CD4-positive, alpha-beta memory T cell (primary cell): Measurements from ENCODE around the gene WFIKKN1. TPM values are rescaled to one million over a fixed set of nuclear protein-coding genes. Genes with fewer than 3 reads are reported as not detected.
"Not testable (repeated sequence)": the region's sequence is repeated elsewhere in the genome, so short reads cannot be mapped to it uniquely, and the experiment has no call there.

ENCODE experiments used
- CTCF ChIA-PET: fragments of 350-600 bp; sonication (Branson Sonifier 250); formaldehyde crosslinking; loops from one replicate; lab custom pipeline; 2021; ENCODE audit warnings: inconsistent platforms; ENCODE audit not compliant: partially characterized antibody; lab: Charles Lee
- POLR2A ChIA-PET: fragments of 350-600 bp; sonication (Branson Sonifier 250); formaldehyde crosslinking; loops from one replicate; lab custom pipeline; 2021; ENCODE audit not compliant: partially characterized antibody; lab: Charles Lee
- DNase-seq, 5 donors: peaks; one replicate each; pipeline versions ENCODE4 v3.0.0 to v3.0.0-alpha.2; 2020 to 2022; ENCODE audit warnings: mixed read lengths in 1 of 5
- H3K27ac ChIP-seq: one replicate; pipeline ENCODE4 v1.7.0; 2013; ENCODE audit warnings: low read depth, low read length
- H3K27me3 ChIP-seq: 2 replicates; pipeline ENCODE4 v1.7.0; 2013; ENCODE audit warnings: mild to moderate bottlenecking, low read length, moderate library complexity; ENCODE audit not compliant: insufficient read depth
- H3K36me3 ChIP-seq: 2 replicates; pipeline ENCODE4 v1.7.0; 2013; ENCODE audit warnings: mild to moderate bottlenecking, low read length, moderate library complexity; ENCODE audit not compliant: insufficient read depth
- H3K4me1 ChIP-seq: 2 replicates; pipeline ENCODE4 v1.7.0; 2013; ENCODE audit warnings: mild to moderate bottlenecking, low read length, moderate library complexity; ENCODE audit not compliant: insufficient read depth
- H3K4me3 ChIP-seq, 2 donors: one replicate each; pipeline ENCODE4 v1.7.0; 2013; ENCODE audit warnings: low read length in 2 of 2, mild to moderate bottlenecking in 1 of 2
- H3K9me3 ChIP-seq, 2 donors: one replicate each; pipeline ENCODE4 v1.7.0; 2013; ENCODE audit warnings: low read length in 2 of 2, control low read depth in 1 of 2; ENCODE audit not compliant: control insufficient read depth in 1 of 2
- H3K27ac Mint-ChIP-seq, 7 donors: one replicate each; pipeline ENCODE4 v1.8.0; 2020 to 2021; ENCODE audit warnings: mixed read lengths in 7 of 7, mild to moderate bottlenecking in 6 of 7, inconsistent platforms in 3 of 7, moderate library complexity in 3 of 7
- H3K27me3 Mint-ChIP-seq, 2 donors: one replicate each; pipeline ENCODE4 v1.8.0; 2020 to 2021; ENCODE audit warnings: mixed read lengths in 2 of 2
- H3K36me3 Mint-ChIP-seq, 2 donors: one replicate each; pipeline ENCODE4 v1.8.0; 2020 to 2021; ENCODE audit warnings: mixed read lengths in 2 of 2, inconsistent platforms in 1 of 2, mild to moderate bottlenecking in 1 of 2
- H3K4me1 Mint-ChIP-seq, 4 donors: one replicate each; pipeline ENCODE4 v1.8.0; 2020 to 2021; ENCODE audit warnings: mixed read lengths in 4 of 4, mild to moderate bottlenecking in 1 of 4
- H3K4me3 Mint-ChIP-seq, 8 donors: one replicate each; pipeline ENCODE4 v1.8.0; 2020 to 2021; ENCODE audit warnings: mixed read lengths in 8 of 8, mild to moderate bottlenecking in 7 of 8, moderate library complexity in 6 of 8, inconsistent platforms in 3 of 8
- H3K9me3 Mint-ChIP-seq, 8 donors: one replicate each; pipeline ENCODE4 v1.8.0; 2020 to 2021; ENCODE audit warnings: mixed read lengths in 8 of 8, mild to moderate bottlenecking in 5 of 8, inconsistent platforms in 3 of 8, moderate library complexity in 1 of 8
- intact Hi-C: fragments of 100-400 bp; cut with micrococcal nuclease; formaldehyde crosslinking; loops from one replicate; pipeline ENCODE4 v1.15.1; 2023
- polyA plus RNA-seq, 2 donors: library from polyadenylated mRNA; unstranded; fragments of 300-500 nt; fragmentation: Illumina TruSeq; gene quantifications; one replicate each; pipeline ENCODE4 v1.2.3, GENCODE V29; 2021
- total RNA-seq, 2 experiments: library from RNA; stranded (reverse); gene quantifications; one replicate each; pipeline ENCODE4 v1.2.3, GENCODE V29; 2021

Gene WFIKKN1
- total and polyA plus RNA-seq, 4 experiments from 2014 or later = 0.09 to 0.86 (median 0.67) TPM; not detected in 1

DNA sequence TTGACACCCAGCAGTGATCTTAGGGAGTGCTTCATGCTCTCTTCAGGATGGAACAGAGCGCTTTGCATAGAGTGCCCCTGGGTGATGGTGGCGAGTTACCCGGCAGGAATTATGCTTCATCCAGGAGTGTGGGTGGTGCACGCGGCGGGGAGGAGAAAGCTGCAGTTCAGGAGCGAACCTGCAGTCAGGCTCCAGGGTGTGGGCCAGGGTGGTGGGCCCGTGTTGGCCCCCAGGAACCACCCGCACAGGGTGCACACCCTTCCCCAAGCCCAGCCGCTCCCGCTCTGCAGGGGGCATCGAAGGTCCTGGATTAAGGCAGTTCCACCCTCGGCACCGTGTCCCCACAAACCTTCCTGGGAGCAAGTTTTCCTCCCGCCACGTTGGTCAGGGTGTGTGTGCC, 37.0 kb upstream of the WFIKKN1 start:
- intact Hi-C loops = no loop called here
- Mint-ChIP-seq H3K4me1 (peaks cover 21 to 45% (median 25%) of the 10 kb centered on the region in 4 donors), H3K9me3 (peaks cover 0 to 5% (median 0%) of the 10 kb centered on the region in 8 donors), H3K27ac (peak overlapping the region in 1 of 7 donors; percentile 70), H3K36me3 (peaks cover 3 to 20% of the 10 kb centered on the region in 2 donors), H3K4me3 (peak overlapping the region in 4 of 8 donors; percentile 24 to 59 (median 42)), H3K27me3 (no peaks in the 10 kb centered on the region)
- Histone ChIP-seq H3K9me3 (no peaks in the 10 kb centered on the region), H3K4me3 (no peak overlapping the region), H3K27ac (no peak overlapping the region), H3K36me3 (peaks cover 4% of the 10 kb centered on the region), H3K27me3 (no peaks in the 10 kb centered on the region), H3K4me1 (peaks cover 15% of the 10 kb centered on the region)
- DNase-seq = no peak
- POLR2A ChIA-PET = interaction anchor here (1.5 kb wide), 1 partner anchor 43 kb away, joined by 4 read pairs; the partner anchor contains the start of gene METTL26
- CTCF ChIA-PET = no interaction called here

- H3K27me3 ChIP-seq = no peaks in the 10 kb centered on the region
- H3K4me3 ChIP-seq = no peak overlapping the region
- Mint-ChIP-seq H3K4me1 (peaks cover 20 to 45% (median 21%) of the 10 kb centered on the region in 4 donors), H3K27me3 (no peaks in the 10 kb centered on the region), H3K36me3 (peaks cover 3 to 15% of the 10 kb centered on the region in 2 donors), H3K9me3 (peaks cover 0 to 2% (median 0%) of the 10 kb centered on the region in 8 donors), H3K4me3 (no peak overlapping the region), H3K27ac (no peak overlapping the region)
- intact Hi-C loops = no loop called here
- H3K4me1 ChIP-seq = peaks cover 15% of the 10 kb centered on the region
- DNase-seq = no peak
- POLR2A ChIA-PET = interaction anchor here (1.5 kb wide), 1 partner anchor 42 kb away, joined by 4 read pairs; the partner anchor contains the start of gene METTL26
- no peaks in the 10 kb centered on the region for H3K9me3 ChIP-seq
- H3K27ac ChIP-seq = no peak overlapping the region
- CTCF ChIA-PET = interaction anchor here (1.6 kb wide), 1 partner anchor 14 kb away, joined by 4 read pairs; no protein-coding TSS in a partner anchor
- peaks cover 7% of the 10 kb centered on the region for H3K36me3 ChIP-seq
Observed at GRCh38 chr16:595094-595528, 35.7 kb upstream of the WFIKKN1 start.

DNA sequence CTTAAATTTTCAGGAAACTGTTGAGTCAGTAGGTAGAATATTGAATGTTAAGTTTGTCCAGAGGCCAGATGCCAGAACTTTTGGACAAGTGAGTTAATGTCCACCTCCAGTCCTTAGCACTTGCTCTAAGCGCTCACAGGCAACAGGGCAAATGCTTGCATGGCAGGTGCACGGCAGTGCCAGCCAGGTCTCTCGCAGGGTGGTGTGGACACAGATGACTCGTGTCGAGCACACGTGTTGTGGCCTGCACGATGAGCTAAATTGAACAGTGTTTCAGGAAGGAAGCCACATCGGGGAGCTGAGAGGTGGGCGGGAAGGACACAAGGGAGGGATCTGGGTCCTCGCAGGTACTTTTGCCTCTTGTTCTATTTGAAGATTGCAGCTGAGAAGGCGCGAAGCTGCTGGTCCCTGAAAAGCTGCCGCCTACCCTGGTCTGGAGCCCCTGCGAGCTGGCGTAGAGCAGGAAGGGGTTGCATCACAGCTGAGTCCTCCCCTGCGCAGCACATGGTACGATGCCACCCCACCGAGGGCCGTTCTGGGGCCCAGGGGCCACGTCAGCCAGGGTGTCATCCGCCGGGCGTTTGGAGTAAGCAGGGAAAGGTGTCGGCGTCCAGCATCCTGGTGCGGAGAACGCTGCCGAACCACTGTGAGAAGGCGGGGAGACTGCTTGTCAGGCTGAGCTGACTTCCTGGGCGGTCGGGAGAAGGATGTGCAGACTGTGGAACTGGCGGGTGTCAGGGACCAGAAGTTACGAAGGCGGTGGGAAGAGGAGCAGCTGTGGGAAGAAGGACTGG, 34.6 kb upstream of the WFIKKN1 start:
- Mint-ChIP-seq H3K36me3 (peaks cover 3 to 11% of the 10 kb centered on the region in 2 donors), H3K27ac (peak overlapping the region in 2 of 7 donors; percentile 37 to 57), H3K4me3 (no peak overlapping the region), H3K4me1 (peaks cover 15 to 39% (median 16%) of the 10 kb centered on the region in 4 donors), H3K27me3 (no peaks in the 10 kb centered on the region), H3K9me3 (peaks cover 0 to 2% (median 0%) of the 10 kb centered on the region in 8 donors)
- H3K4me1 ChIP-seq = peaks cover 7% of the 10 kb centered on the region
- ChIA-PET POLR2A (no interaction called here), CTCF (interaction anchor here (1.6 kb wide), 1 partner anchor 13 kb away, joined by 4 read pairs; no protein-coding TSS in a partner anchor)
- peaks cover 7% of the 10 kb centered on the region for H3K36me3 ChIP-seq
- H3K27me3 ChIP-seq = no peaks in the 10 kb centered on the region
- intact Hi-C loops = no loop called here
- DNase-seq = no peak
- H3K4me3 ChIP-seq = no peak overlapping the region
- H3K27ac ChIP-seq = no peak overlapping the region
- H3K9me3 ChIP-seq = no peaks in the 10 kb centered on the region

DNA sequence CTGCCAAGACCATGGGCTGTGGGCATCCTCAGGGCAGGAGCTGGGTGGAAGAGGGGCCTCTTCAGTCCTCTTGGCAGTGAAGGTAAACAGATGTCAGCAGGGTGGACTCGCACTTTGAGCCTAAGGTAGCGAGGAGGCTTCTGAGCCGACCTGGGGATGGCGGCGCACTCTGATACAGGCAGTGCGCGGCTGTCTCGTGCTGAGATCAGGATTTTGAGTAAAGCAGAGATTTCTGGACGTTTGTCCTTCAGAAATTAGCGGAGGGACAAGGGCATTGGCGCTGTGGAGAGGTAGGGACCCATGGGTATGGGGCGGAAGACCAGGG, 34.1 kb upstream of the WFIKKN1 start:
- Mint-ChIP-seq H3K27me3 (no peaks in the 10 kb centered on the region), H3K36me3 (peaks cover 3 to 11% of the 10 kb centered on the region in 2 donors), H3K9me3 (peaks cover 0 to 2% (median 0%) of the 10 kb centered on the region in 8 donors), H3K27ac (peak overlapping the region in 2 of 7 donors; percentile 60 to 68), H3K4me3 (no peak overlapping the region), H3K4me1 (peaks cover 14 to 36% (median 14%) of the 10 kb centered on the region in 4 donors)
- intact Hi-C loops = no loop called here
- Histone ChIP-seq H3K4me3 (no peak overlapping the region), H3K9me3 (no peaks in the 10 kb centered on the region), H3K36me3 (peaks cover 7% of the 10 kb centered on the region), H3K27ac (no peak overlapping the region), H3K4me1 (peaks cover 5% of the 10 kb centered on the region), H3K27me3 (no peaks in the 10 kb centered on the region)
- POLR2A ChIA-PET = no interaction called here
- DNase-seq = no peak
- CTCF ChIA-PET = interaction anchor here (1.6 kb wide), 1 partner anchor 13 kb away, joined by 4 read pairs; no protein-coding TSS in a partner anchor

DNA sequence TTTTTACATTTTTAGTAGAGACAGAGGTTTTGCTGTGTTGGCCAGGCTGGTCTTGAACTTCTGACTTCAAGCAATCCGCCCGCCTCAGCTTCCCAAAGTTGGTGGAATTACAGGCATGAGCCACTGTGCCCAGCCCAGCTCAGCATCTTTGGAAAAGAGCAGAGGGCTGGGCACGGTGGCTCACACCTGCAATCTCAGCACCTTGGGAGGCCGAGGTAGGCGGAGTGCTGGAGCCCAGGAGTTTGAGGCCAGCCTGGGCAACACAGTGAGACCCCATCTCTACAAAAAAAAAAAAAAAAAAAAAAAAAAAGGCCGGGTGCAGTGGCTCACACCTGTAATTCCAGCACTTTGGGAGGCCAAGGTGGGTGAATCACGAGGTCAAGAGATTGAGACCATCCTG, 33.1 kb upstream of the WFIKKN1 start:
- H3K4me3 Mint-ChIP-seq, CTCF ChIA-PET, H3K4me1 ChIP-seq, H3K27me3 Mint-ChIP-seq, POLR2A ChIA-PET, H3K36me3 Mint-ChIP-seq, H3K9me3 Mint-ChIP-seq, H3K27ac ChIP-seq, H3K27me3 ChIP-seq, H3K9me3 ChIP-seq, intact Hi-C loops, H3K4me3 ChIP-seq, H3K36me3 ChIP-seq, DNase-seq, H3K27ac Mint-ChIP-seq: not testable (repeated sequence)
- H3K4me1 Mint-ChIP-seq = peaks cover 11 to 29% (median 13%) of the 10 kb centered on the region in 4 donors

- no peaks in the 10 kb centered on the region for H3K27me3 ChIP-seq
- DNase-seq = no peak
- intact Hi-C loops = no loop called here
- Mint-ChIP-seq H3K4me3 (no peak overlapping the region), H3K9me3 (peaks cover 0 to 2% (median 0%) of the 10 kb centered on the region in 8 donors), H3K4me1 (peaks cover 5 to 25% (median 11%) of the 10 kb centered on the region in 4 donors), H3K27ac (no peak overlapping the region), H3K36me3 (peaks cover 3 to 10% of the 10 kb centered on the region in 2 donors), H3K27me3 (no peaks in the 10 kb centered on the region)
- H3K4me3 ChIP-seq = no peak overlapping the region
- H3K9me3 ChIP-seq = no peaks in the 10 kb centered on the region
- no peak overlapping the region for H3K27ac ChIP-seq
- CTCF ChIA-PET = no interaction called here
- no peaks in the 10 kb centered on the region for H3K4me1 ChIP-seq
- POLR2A ChIA-PET = interaction anchor here (0.9 kb wide), 1 partner anchor 10 kb away, joined by 3 read pairs; no protein-coding TSS in a partner anchor
- peaks cover 7% of the 10 kb centered on the region for H3K36me3 ChIP-seq
Observed at GRCh38 chr16:598823-599739, 31.7 kb upstream of the WFIKKN1 start.
